Left kidney (tissue), 2 donors: ENCODE results near the gene AMIGO3. TPM values are rescaled to one million over a fixed set of nuclear protein-coding genes. Genes with fewer than 3 reads are reported as not detected.
A peak's percentile ranks its signal among the peaks of the same experiment; 100 is the strongest.

Source experiments
- DNase-seq: peaks from one replicate; pipeline ENCODE4 v3.0.0-alpha.2; 2013
- polyA plus RNA-seq: library from polyadenylated mRNA; unstranded; fragments of 120-200 nt; gene quantifications from one replicate; pipeline ENCODE4 v1.2.1, GENCODE V29; 2013; ENCODE audit not compliant: insufficient read length

Gene AMIGO3
- polyA plus RNA-seq, 1 donor = 2.6 TPM

- no peak for DNase-seq
These were observed 6.6 kb upstream of the AMIGO3 start for GRCh38 chr3:49725906-49726681.

- no peak for DNase-seq
These were observed 5.1 kb upstream of the AMIGO3 start for GRCh38 chr3:49724586-49724985.

GRCh38 chr3:49723628-49724551 lies 4.4 kb upstream of the AMIGO3 start, which contains the start of gene GMPPB:
Gene GMPPB, minus strand, starts transcription at chr3:49723951. Its CDS starts 225 bp downstream, at chr3:49723726.
- DNase-seq = peak; percentile 94

GRCh38 chr3:49723296-49723627 lies 3.8 kb upstream of the AMIGO3 start:
- DNase-seq = peak; percentile 6

- DNase-seq = no peak
These were observed 3.4 kb upstream of the AMIGO3 start for GRCh38 chr3:49722896-49723295.

- DNase-seq = no peak
These were observed 2.7 kb upstream of the AMIGO3 start for GRCh38 chr3:49721896-49722781.

- no peak for DNase-seq
These were observed 2.1 kb upstream of the AMIGO3 start for GRCh38 chr3:49721596-49721895.

GRCh38 chr3:49720855-49721595 lies 1.5 kb upstream of the AMIGO3 start:
- no peak for DNase-seq

- peak; percentile 8 for DNase-seq
These were observed 648 bp downstream of the AMIGO3 start for GRCh38 chr3:49718858-49719213.

- peak; percentile 6 for DNase-seq
These were observed 1.3 kb downstream of the AMIGO3 start for GRCh38 chr3:49717959-49718857.

GRCh38 chr3:49717211-49717958 lies 2.1 kb downstream of the AMIGO3 start:
- DNase-seq = no peak

- DNase-seq = no peak
These were observed 2.7 kb downstream of the AMIGO3 start for GRCh38 chr3:49716691-49717210.

- DNase-seq = no peak
These were observed 3.3 kb downstream of the AMIGO3 start for GRCh38 chr3:49716169-49716568.

- DNase-seq = no peak
These were observed 3.8 kb downstream of the AMIGO3 start for GRCh38 chr3:49715611-49716121.

GRCh38 chr3:49714728-49715550 lies 4.5 kb downstream of the AMIGO3 start:
- DNase-seq = no peak

- DNase-seq = no peak
These were observed 6.0 kb downstream of the AMIGO3 start for GRCh38 chr3:49713336-49714105.

GRCh38 chr3:49712631-49713317 lies 6.7 kb downstream of the AMIGO3 start:
- DNase-seq = no peak
